Stimulated activated CD4-positive, alpha-beta T cell treated with anti-CD3 and anti-CD28 coated beads, Interleukin-2, amount 100 ng/mL, for 48 hours (primary cell): ENCODE results near the gene DNAH5.

ENCODE experiments used
- DNase-seq, 2 donors: peaks; one replicate each; pipeline ENCODE4 v3.0.0-alpha.2; 2020

Gene DNAH5

GRCh38 chr5:13695076-13695712, 249.3 kb downstream of the DNAH5 start:
- no peak for DNase-seq

- no peak for DNase-seq
These were observed 252.3 kb downstream of the DNAH5 start for GRCh38 chr5:13692172-13692571.

GRCh38 chr5:13676531-13676930, 268.0 kb downstream of the DNAH5 start:
- no peak for DNase-seq

GRCh38 chr5:13674391-13674790, 270.1 kb downstream of the DNAH5 start:
- DNase-seq: no peak

- no peak for DNase-seq
These were observed 271.0 kb downstream of the DNAH5 start for GRCh38 chr5:13673511-13673910.

- DNase-seq: no peak
These were observed 280.1 kb downstream of the DNAH5 start for GRCh38 chr5:13664377-13664776.

- no peak for DNase-seq
These were observed 281.9 kb downstream of the DNAH5 start for GRCh38 chr5:13662626-13663025.

GRCh38 chr5:13661272-13661671, 283.2 kb downstream of the DNAH5 start:
- no peak for DNase-seq

- no peak for DNase-seq
These were observed 284.4 kb downstream of the DNAH5 start for GRCh38 chr5:13660072-13660471.

GRCh38 chr5:13659391-13659790, 285.1 kb downstream of the DNAH5 start:
- no peak for DNase-seq

- DNase-seq: no peak
These were observed 285.7 kb downstream of the DNAH5 start for GRCh38 chr5:13658761-13659160.

GRCh38 chr5:13658152-13658551, 286.3 kb downstream of the DNAH5 start:
- no peak for DNase-seq

GRCh38 chr5:13653709-13654108, 290.8 kb downstream of the DNAH5 start:
- no peak for DNase-seq

GRCh38 chr5:13649656-13650055, 294.8 kb downstream of the DNAH5 start:
- DNase-seq: no peak

GRCh38 chr5:13648822-13649221, 295.7 kb downstream of the DNAH5 start:
- DNase-seq: no peak

- DNase-seq: no peak
These were observed 300.8 kb downstream of the DNAH5 start for GRCh38 chr5:13643734-13644133.

GRCh38 chr5:13643196-13643595, 301.3 kb downstream of the DNAH5 start:
- no peak for DNase-seq
